CD1c-positive myeloid dendritic cell (primary cell): ENCODE results near the gene GLIS1.

Experiments used
- DNase-seq: peaks from one replicate; pipeline ENCODE4 v3.0.0-alpha.2; 2016; ENCODE audit errors: extremely low spot score

GLIS1 gene

GRCh38 chr1:53678938-53679825, 59.8 kb downstream of the GLIS1 start:
- DNase-seq = no peak

GRCh38 chr1:53678507-53678906, 60.5 kb downstream of the GLIS1 start:
- DNase-seq = no peak

DNA sequence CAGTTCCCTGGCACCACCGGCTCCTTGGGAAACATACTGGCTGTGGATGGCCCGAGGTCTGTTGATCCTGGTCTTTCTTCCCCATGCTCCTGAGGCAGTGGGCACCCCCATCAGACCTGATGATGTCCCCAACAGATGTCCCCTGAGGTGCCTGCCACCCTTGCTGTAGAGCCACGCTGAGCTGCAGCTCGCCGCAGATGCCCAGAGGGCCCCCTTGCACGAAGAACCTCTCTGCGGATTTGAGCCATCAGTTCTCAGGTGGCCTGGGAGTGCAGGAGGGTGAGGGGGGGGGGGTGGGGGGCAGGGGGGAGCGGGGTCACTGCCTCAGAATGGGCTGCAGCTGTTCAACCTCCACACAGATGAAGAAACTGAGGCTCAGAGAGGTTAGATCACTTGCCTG, 60.9 kb downstream of the GLIS1 start:
- DNase-seq = no peak

- DNase-seq = no peak
Measured at GRCh38 chr1:53677486-53677885, 61.5 kb downstream of the GLIS1 start.

DNA sequence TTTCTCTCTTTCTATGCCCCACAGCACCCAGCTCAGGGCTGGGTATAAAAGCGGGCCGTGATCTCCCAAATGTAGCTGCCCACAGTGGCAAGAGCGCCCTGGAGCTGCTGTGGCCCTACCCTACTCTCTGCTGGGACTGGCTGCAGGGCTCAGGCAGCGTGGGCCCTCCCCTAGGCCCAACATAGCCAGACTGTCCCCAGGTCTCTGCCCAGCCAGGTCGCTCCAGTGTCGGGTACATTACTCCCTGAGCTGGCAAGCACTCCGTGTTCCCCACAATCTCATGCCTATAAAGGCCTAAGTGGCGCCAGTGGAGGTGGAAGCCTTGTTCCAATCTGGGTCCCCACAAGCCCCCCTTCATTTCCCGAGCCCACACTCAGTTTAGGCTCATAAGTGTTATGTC, 66.2 kb downstream of the GLIS1 start:
- DNase-seq = no peak

DNA sequence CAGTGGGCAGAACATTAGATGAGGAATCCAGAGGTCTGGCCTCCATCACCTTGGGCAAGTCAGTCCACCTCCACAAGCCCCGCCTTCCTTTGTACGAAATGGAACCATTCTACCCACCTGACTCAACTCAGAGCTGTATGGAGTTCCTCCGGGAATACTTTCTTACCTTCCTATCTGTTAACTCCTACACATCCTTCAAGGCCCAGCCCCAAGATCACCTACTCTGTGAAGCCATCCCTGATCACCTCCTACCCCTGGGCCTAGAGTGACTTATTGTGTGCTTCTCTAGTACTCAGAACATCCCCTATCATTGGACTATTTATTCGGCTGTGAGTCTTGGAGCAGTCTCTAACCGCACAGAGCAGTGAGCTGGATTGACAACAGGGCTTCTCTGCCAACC, 66.7 kb downstream of the GLIS1 start:
- no peak for DNase-seq

DNA sequence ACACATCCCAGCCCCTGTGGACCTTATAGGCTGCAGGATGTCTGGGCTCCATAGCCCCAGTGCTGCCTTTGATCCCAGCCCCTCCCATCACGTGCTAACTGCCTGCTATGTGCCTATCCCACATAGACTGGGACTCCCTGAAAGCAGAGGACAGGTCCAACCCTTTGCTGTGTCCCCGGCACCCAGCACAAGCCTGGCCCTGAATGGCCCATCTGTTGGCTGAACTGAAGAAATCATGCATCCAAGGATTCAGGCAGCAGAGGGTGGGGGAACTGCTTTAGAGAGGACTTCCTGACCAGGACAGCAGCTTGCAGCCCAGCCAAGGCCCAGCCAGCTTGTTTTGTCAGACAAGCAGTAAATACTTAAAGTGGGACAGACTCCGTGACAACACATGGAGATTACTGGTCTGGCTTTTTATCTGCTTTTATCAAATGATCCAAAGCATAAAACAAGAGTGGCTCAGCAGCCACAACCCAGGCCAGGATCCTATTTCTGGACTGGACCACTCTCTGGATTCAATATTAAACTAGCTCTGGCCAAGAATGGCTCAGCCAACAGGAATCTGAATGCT, 69.3 kb downstream of the GLIS1 start:
- no peak for DNase-seq

GRCh38 chr1:53666566-53666965, 72.4 kb downstream of the GLIS1 start:
- DNase-seq = no peak

- DNase-seq = no peak
Measured at GRCh38 chr1:53665996-53666395, 73.0 kb downstream of the GLIS1 start.

DNA sequence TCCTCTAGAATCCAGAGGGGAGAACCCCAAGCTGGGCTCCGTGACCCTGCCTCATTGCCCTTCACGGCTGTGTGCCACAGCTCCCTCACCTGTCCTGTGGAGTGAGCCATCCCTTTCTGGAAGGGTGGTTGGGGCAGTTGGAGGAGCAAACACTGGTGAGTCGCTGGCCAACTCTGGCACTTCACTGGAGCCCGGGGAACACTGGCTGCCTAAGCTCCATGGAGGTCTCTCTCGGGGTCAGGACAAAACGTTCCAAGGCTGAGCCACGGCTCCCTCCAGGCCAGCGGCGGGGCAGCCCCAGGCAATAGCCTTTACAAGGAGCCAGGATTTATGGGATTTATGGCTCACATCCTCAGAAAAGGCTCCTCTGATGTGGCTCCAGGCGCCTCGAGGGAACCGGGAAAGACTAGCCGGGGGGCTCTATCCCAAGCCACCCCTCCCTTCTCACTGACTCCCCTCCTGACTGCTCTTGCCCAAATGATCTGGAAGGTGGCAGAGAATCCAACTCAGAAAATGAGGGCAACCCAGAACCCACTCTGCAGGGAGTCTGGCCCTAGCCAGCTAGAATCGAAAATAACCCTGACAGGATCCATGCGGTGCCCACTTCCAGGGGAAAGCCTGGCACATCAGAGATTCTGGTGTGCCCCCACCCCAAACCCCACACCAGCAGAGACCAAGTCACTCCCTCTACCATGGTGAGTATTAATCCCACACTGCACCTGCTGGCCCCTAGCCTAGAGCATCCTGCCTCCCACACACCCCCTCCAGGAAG, 75.2 kb downstream of the GLIS1 start:
- no peak for DNase-seq

DNA sequence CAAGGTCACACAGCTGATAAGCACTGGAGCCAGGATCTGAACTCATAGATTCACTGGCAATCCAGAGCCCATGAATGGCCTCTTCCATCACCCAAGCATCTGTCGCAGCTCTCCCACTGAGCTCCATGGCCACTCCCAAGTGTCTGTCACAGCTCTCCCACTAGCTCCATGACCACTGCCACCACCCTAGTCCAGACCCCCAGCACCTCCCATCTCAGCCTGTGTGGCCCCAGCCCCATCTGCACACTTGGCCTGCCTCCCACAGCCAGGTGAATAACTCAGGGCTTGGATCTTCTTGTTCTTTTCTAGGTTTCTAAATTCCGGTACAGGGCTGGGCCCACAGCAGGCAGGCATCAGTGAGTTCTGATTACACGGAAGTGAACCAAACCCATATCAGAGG, 76.0 kb downstream of the GLIS1 start:
- no peak for DNase-seq

DNA sequence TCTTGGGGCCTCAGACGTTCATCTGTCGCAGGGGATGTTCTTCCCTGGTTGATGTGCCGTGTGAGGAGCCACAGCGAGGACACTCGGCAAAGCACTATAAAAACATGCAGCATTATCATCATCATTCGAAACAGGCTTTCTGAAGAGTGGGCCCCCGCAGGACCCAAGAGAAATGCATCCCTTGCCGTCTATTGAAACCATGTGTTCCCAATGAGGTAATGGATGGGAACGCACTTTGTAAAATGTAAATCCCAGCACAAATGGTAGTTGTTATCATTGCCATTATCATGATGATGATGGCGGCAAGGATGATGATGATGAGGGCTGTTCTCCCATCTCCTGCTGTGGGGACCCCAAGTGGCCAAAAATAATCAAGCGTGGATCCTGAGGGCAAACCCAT, 76.8 kb downstream of the GLIS1 start:
- DNase-seq = no peak

GRCh38 chr1:53661496-53661895, 77.5 kb downstream of the GLIS1 start:
- DNase-seq = no peak

DNA sequence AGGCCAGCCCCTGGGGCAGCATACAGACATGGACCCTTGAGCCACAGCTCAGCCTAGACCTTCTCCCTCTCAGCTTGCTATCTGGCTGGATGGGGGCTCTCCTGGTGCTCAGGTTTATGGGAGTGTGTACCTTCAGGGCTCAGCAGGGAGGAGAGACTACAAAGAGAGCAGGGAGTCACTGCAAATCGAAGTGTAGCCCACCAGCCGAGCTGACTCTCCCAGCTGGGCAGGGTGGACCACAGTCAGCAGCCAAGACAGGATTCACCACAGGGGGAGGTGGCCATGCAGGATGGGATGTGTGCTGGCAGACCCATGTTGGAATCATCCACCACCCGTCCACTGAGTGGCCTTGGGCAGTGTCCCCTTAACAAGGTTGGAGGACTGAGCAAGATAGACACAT, 78.3 kb downstream of the GLIS1 start:
- no peak for DNase-seq

- DNase-seq = no peak
Measured at GRCh38 chr1:53659436-53659835, 79.5 kb downstream of the GLIS1 start.

DNA sequence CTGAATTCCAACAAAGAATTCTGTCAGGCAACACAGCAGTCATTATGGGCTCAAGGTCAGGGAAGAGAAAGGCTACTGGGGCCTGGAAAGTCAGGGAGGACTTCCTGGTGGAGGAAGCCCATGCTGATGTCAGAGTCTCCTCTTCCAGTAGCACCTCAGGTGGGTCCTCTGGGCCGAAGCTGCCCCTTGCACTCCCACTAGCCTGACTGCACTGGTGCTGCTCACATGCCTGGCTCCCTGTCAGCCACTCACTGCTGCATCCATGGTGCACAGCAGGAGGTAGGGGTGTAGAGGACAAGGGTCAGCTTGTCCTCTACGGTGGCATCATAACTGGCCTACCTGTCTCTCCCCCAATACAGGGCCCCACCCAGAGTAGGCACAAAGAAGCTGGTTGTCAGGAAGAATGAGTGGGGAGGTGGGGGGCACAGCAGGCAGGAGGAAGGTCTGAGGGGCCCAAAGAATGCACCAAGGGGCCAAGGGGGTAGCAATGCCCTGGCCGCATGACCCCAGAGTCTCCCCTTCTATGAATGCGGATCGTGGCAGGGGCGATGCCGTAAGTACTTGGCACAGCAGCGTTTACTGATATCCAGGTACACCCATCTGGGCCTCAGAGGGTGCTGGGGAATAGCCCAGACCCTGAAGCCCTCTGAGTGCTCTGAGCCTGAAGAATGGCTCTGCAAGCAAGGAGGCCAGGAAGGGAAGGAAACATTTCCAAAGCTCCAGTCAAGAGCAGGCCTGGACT, 80.3 kb downstream of the GLIS1 start:
- no peak for DNase-seq

DNA sequence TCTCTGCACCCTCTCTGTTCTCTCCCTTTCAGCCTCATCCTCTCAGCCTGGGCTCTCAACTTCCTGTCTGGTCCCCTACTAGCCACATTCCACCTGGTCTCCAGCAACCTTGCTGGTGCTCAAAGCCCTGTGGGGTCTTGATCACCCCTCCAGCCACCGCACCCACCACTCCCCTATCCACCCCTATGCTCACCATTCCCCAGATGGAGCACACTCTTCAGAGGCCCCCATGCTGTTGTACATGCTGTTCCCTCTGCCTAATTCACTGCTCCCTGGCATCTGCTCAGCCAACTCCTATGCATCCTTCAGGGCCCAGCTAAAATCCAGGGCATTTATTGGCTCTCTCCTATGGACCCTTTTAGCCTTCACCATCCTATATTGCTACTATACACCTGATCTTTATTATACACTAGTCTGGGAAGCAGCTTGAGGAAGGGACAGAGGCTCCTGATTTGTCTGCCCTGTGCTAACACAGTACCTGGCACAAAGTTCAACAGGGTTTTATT, 81.0 kb downstream of the GLIS1 start:
- DNase-seq = no peak

- DNase-seq = no peak
Measured at GRCh38 chr1:53657531-53657805, 81.5 kb downstream of the GLIS1 start.

- DNase-seq = no peak
Measured at GRCh38 chr1:53656747-53657530, 82.0 kb downstream of the GLIS1 start.

GRCh38 chr1:53655931-53656746, 82.8 kb downstream of the GLIS1 start:
- no peak for DNase-seq
